Left forelimb (tissue), 1 donor: ENCODE results near the gene PUSL1.

Experiments used
- DNase-seq: peaks from one replicate; pipeline ENCODE4 v3.0.0-alpha.2; 2018; ENCODE audit warnings: low spot score

PUSL1 gene

DNA sequence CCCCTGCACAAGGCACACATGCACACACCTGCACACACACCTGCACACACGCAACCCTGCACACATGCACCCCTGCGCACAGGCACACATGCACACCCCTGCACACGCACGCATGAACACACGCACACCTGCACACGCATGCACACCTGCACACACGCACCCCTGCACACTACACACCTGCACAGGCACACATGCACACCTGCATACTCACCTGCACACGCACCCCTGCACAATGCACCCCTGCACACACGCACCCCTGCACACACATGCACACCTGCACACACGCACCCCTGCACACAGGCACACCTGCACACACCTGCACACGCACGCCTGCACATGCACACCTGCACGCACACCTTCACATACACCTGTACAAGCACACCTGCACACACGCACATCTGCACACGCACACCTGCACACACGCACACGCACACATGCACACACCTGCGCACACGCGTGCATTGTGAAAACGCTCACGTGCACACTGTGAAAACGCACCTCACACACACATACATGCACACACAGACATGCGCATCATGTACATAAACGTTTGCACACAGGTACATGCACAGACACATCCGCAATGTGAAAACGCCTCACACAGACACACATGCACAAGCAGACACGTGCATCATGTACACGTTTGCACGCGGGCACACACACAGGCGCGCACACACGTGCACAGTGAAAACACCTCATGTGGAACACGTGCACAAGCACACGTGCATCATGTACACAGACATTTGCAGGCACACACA, 32.6 kb downstream of the PUSL1 start:
- DNase-seq: no peak

DNA sequence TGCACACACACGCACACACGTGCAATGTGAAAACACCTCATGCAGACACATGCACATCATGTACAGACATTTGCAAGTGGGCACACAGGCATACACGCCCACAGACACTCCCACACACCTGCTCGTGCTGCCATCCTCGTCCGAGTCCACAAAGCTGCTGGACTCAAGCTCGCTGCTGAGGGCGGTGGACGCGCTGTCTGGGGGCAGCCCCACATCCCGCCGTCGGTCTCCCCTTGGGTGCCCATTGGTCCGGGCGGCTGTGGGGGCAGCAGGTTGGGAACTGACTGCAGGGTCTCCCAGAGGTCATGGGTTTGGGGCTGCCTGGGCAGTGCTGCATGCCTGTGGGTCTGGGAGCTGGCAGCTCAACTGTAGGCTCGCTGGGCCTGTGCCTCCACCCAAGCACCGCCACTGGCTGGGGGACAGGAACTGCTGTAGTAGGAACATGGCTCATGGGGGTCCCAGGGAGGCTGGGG, 33.2 kb downstream of the PUSL1 start:
- DNase-seq: no peak

- DNase-seq: no peak
These were observed 33.7 kb downstream of the PUSL1 start for GRCh38 chr1:1342061-1342562.

- DNase-seq: no peak
These were observed 34.3 kb downstream of the PUSL1 start for GRCh38 chr1:1342584-1343115.

DNA sequence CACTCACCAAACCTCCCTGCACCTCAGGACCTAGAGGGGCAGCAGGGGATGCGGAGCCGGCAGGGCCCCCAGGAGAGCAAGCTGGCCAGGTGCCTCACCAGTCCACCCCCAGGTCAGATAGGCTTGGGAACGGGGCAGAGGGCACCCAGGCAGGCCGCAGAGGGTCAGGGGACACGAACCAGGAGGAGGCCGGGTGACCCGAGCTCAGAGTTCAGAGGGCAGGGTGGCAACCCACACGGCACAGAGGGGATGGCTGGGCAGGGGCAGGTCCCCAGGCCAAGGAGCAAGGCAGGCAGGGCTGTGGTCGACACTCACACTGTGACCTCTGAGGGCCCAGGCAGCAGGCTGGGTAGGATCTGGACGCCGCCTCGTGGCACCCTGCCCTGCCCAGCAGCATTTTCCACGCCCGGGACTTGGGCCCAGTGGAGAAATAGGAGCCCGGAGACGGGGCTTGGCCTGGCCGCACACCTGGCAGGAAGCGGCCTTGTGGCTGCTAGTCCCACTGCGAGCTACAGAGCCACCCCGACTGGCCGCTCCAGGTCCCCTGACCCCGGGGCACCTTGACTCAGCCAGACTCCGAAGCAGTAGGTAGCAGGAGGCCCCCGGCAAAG, 35.5 kb downstream of the PUSL1 start:
- DNase-seq: no peak

DNA sequence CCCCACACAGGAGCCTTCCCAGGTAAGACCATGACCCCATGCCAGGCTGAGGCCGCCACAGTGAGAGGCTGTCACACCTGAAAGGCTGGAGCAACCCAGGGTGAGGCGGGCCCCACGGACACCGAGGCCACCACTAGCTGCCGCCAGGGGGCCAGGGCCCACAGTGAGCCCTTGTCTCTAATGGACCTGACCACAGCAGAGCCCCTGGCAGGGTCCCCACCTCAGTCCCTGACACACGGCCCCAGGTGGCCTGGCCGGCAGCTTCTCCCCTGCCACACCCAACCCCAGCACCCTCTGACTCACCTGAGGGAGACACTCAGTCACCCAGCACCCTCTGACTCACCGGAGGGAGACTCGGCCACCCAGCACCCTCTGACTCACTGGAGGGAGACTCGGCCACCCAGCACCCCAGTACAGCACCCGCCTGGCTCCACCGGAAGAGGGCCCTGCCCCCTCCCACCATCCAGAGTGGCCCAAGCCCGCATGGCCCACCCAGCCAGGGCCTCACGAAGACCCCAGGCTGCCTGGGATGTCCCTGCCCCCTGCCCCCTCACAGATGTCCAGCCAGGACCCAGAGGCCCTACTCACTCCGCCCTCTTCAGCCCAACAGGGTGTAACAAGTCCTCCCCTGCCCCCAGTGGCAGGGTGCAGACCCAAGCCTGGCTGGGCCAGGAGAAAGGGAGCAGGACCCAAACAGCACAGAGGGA, 36.4 kb downstream of the PUSL1 start:
- no peak for DNase-seq

DNA sequence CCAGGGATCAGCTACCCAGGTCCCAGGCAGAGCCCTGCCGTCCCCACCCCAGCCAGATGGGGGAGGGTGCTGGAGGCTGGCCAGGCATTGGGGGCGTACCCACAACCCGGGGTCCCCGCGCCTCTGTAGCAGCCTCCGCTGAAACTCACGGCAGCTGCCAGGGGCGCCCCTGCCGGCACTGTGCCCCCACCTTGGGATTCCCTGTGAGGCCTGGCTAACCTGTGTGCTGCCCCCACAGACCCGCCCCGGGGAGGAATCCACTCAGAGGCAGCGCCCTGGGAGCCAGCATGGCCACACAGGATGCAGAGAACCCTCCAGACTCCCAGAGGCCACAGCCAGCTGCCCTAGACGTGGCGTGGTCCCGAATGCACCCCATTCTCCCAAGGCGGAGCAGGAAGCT, 37.0 kb downstream of the PUSL1 start:
- no peak for DNase-seq

DNA sequence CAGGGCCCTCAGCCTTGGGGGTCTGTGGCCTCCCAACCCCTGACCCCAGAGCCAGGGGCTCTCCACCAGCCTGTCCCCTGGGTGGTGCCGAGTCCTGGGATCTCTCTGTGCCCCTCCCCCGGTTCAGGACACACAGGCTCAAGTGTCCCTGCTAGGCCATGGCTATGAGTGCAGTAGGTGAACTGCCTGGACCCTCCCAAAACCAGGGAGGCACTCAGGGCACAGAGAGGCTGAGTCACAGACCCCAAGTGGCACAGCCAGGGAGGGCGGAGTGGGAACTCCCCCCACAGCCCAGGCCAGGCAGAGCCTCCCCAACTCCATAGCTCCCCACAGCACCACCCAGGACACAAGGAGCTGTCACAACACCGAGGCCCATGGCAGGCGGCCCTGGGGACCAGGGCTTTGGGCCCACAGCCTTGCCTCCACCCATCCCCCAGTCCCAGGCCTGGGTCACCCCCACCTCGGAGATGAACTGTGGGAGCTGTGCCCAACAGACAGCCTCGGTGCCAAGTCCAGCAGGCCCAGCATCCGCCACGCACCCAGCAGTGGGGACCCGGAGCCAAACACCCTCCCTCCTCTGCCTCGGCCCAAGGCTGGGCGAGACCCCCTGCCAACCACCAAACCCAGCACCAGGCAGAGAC, 37.6 kb downstream of the PUSL1 start:
- DNase-seq: no peak

DNA sequence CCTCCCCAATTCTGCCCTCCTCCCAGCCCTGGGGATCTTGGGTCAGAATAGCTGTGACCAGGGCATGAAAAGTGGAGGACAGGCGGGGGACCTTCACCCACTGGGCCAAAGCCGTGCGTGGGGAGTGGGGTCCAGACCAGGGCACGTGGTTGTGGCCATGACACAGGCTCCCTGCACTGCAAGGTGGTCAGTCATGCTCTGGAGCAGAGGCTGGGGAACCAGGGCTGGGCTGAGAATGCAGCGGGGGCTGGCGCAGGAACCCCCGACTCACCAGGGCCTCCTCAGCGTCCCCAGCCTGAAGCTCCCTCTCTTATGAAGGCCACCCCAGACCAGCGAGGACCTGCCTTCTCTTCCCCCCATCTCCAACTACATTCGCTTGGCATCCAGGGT, 38.1 kb downstream of the PUSL1 start:
- DNase-seq: no peak

DNA sequence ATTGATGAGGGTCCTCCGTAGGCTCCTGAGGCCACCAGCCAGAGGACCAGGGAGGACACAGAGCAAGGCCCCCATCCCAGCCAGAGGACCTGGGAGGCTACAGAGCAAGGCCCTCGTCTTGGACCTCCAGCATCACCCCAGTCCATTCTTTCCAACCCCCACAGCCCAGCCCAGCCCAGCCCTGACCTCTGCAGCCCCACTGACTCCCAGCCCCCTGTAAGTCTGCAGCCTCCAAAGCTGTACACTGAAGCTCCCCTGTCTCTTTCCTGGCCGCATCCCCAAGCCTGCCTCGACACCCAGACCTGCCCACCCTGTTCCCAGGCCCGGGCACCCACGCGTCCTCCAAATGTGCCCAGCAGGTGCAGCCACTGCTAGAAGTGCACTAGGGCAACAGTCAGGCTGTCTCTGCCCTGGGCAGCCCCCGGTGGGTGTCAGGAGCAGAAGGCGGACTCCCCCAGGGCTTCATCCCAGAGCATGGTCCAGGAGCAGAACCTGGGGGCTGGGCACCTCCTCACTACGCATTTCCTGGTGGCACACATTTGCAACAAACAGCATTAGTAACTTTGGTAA, 38.7 kb downstream of the PUSL1 start:
- DNase-seq: no peak

DNA sequence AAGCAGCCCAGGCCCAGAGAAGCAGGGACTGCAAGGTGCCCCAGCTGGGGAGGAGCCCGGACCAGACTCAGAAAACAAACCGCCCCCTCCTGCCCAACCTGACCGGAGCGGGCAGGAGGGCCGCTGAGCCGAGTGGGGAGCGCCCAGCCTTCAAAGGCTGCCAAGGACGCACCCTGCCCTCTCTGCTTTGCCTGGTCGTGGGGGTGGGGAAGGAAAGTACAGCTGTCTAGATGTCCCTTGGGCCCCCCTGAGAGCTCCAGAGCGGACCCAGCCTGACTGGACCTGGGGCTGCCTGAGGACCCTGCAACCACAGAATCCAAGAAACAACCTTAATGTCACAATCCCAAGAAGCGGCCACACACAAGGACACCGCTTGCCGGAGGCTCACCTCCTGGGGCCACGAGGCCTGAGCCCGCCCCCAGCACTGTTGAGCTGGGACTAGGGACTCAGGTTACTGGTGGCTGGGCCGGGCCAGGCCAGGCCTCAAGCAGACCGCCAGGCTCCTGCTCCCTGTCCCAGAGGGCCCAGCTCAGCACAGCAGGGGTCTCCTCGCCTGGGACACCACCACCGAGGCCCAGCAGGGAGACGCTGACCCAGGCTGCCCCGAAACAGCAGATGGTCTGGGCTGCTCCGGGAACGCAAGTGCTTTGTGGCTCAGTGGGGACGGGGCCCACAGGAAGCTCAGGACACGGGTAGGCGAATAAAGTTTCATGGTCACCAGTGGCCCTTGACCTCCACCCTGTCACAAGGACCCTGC, 39.4 kb downstream of the PUSL1 start:
- no peak for DNase-seq

DNA sequence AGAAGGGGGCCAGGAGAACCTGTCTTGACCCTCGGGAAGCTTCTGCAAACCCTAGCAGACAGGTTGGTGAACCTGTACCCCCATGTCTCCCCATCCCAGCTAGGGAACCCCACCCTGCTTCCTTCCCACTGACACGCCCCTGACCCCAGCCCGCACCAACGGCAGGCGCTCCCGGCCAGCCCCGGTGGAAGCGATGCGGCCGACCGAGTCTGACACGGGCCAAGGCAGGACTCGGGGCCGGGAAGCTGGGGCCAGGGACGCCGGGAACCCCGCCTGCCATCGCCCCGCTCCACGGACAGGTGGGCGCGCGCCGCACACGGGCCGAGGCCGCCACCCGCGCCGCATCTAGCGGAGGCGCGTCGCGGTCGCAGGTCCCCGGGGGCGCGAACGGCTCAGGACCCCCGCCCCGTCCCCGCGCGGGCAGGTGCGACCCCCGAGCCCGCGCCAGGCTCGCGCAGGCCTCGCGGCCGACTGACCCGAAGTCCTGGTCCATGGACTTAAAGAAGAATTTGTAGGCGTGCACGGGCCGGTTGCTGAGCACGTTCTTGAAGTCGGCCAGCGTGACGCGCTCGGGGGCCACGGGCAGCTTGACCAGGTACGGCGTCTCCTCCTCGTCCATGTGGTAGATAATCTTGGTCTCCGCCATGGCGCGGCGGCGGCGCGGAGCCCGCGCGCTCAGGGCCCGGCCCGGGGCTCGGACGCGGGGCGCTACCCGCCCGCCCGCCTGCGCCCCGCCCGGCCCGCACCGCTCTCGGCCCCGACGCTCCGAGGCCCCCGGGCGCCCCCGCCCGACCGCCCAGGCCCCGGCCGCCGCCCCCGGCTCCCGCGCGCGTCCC, 40.2 kb downstream of the PUSL1 start:
- DNase-seq: no peak

GRCh38 chr1:1349256-1350012, 41.0 kb downstream of the PUSL1 start, which contains the start of gene DVL1:
Gene DVL1 (minus strand): TSS chr1:1349418. CDS start chr1:1349065, 353 bp downstream.
- DNase-seq: peak; percentile 87

- DNase-seq: no peak
These were observed 43.4 kb downstream of the PUSL1 start for GRCh38 chr1:1351511-1352427.

- DNase-seq: no peak
These were observed 44.5 kb downstream of the PUSL1 start for GRCh38 chr1:1352786-1353388.

DNA sequence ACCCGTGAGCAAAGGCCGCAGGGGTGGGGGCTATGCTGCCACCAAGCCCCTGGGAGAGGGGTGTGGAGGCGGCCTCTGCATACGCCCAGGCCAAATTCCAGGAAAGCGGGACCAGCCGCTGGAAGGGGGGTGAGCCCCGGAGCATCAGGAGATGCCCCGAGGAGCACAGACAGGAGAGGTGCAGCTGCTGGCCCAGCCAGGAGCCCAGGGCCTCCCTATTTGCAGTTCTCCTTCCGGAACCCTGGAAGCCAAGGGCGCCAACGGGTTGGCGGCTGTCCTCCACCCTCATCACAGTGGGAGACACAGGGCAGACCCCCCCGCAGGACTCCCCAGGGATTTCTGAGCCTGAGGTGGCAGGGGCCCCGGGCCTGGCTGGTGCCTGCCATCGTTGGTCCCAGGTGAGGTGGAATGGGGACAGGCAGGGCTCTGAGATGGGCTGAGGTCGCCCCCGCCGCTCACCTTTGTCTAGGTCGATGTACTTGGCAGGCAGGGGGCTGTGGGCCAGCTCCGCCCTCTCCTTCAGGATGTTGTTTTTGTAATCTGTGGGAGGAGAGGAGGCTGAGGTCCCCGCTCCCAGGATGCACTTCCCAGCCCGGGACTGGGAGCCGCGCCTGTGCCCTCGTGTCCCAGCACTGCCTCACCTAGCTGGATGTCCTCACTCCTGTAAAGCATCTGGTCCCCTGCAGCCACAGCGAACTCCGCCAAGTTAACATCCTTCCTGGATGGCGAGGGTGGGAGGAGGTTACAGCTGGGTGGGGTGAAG, 45.2 kb downstream of the PUSL1 start:
- DNase-seq: no peak
